GM18499 (cell line): ENCODE data around the gene MYOCOS.
"Not testable (repeated sequence)": the region's sequence is repeated elsewhere in the genome, so short reads cannot be mapped to it uniquely, and the experiment has no call there.

Experiments
- ATAC-seq: cut with Tn5 transposase; IDR thresholded peaks from one replicate; pipeline ENCODE4 v1.9.1; 2021; ENCODE audit warnings: moderate number of reproducible peaks; ENCODE audit not compliant: insufficient read depth, unreplicated experiment

Gene MYOCOS

GRCh38 chr1:171655746-171656116 is 33.7 kb downstream of the MYOCOS start:
- no peak for ATAC-seq

- not testable (repeated sequence) for ATAC-seq
Observed at GRCh38 chr1:171656206-171656605, 34.2 kb downstream of the MYOCOS start.

GRCh38 chr1:171661076-171661650 is 39.1 kb downstream of the MYOCOS start:
- no peak for ATAC-seq

GRCh38 chr1:171663036-171663853 is 41.2 kb downstream of the MYOCOS start:
- ATAC-seq: no peak

- ATAC-seq: no peak
Observed at GRCh38 chr1:171663854-171664575, 42.0 kb downstream of the MYOCOS start.

- no peak for ATAC-seq
Observed at GRCh38 chr1:171664976-171665375, 42.9 kb downstream of the MYOCOS start.

- ATAC-seq: no peak
Observed at GRCh38 chr1:171666114-171666769, 44.2 kb downstream of the MYOCOS start.

GRCh38 chr1:171668372-171668771 is 46.3 kb downstream of the MYOCOS start:
- ATAC-seq: no peak

- ATAC-seq: no peak
Observed at GRCh38 chr1:171670739-171671138, 48.7 kb downstream of the MYOCOS start.

- no peak for ATAC-seq
Observed at GRCh38 chr1:171674431-171675405, 52.7 kb downstream of the MYOCOS start.
